ENCODE data around the gene RAI2. TPM values are rescaled to one million over a fixed set of nuclear protein-coding genes. Genes with fewer than 3 reads are reported as not detected.

RAI2 gene
- total RNA-seq, 1 donor from 2014 or later, result not detected

DNA sequence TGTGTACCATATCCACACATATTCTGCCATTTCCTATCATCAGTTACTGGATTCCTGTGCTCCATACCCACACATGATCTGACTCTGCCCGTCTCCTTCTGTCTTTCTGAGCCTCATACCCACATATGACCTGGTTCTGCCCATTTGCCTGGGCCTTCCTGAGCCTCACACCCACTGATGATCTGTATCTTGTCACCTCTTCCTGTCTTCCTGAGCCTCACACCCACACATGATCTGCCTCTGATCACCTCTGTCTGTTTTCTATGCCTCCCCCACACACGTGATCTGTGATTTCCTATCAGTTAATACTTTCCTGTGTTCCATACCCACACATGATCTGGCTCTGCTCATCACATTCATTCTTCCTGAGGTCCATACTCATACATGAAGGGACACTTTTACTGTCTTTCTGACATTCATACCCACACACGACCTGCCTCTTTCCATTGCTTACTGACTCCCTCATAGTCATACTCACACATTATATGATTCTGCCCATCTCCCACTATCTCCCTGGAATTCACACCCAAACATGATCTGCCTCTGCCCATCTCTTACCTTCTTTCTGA is 91.3 kb downstream of the RAI2 start:
- Histone ChIP-seq H3F3A (ENCODE audit: low read depth) (no peaks in the 10 kb centered on the region), H3K27ac (no peak overlapping the region), H2AFZ (replicated peaks) (no peak overlapping the region), H3K4me2 (no peak overlapping the region), H3K36me3 (no peaks in the 10 kb centered on the region), H3K9ac (no peak overlapping the region), H4K20me1 (ENCODE audit: low read depth) (no peaks in the 10 kb centered on the region), H3K9me3 (ENCODE audit: low read depth) (no peaks in the 10 kb centered on the region), H3K4me1 (no peaks in the 10 kb centered on the region), H3K4me3 (no peak overlapping the region), H3K27me3 (peaks cover 41% of the 10 kb centered on the region), H3K79me2 (ENCODE audit: low read depth) (no peaks in the 10 kb centered on the region)
- Mint-ChIP-seq H3K4me1 (no peaks in the 10 kb centered on the region), H3K4me3 (no peak overlapping the region), H3K27me3 (ENCODE audit: insufficient read depth, low read depth) (no peaks in the 10 kb centered on the region), H3K9me3 (no peaks in the 10 kb centered on the region), H3K36me3 (no peaks in the 10 kb centered on the region), H3K27ac (no peak overlapping the region)
- no peak for DNase-seq (ENCODE audit: low spot score)
- no peak for TF ChIP-seq EZH2 (IDR thresholded peaks at IDR 0.05)
- TF ChIP-seq, protein P1, sequence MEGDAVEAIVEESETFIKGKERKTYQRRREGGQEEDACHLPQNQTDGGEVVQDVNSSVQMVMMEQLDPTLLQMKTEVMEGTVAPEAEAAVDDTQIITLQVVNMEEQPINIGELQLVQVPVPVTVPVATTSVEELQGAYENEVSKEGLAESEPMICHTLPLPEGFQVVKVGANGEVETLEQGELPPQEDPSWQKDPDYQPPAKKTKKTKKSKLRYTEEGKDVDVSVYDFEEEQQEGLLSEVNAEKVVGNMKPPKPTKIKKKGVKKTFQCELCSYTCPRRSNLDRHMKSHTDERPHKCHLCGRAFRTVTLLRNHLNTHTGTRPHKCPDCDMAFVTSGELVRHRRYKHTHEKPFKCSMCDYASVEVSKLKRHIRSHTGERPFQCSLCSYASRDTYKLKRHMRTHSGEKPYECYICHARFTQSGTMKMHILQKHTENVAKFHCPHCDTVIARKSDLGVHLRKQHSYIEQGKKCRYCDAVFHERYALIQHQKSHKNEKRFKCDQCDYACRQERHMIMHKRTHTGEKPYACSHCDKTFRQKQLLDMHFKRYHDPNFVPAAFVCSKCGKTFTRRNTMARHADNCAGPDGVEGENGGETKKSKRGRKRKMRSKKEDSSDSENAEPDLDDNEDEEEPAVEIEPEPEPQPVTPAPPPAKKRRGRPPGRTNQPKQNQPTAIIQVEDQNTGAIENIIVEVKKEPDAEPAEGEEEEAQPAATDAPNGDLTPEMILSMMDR (IDR thresholded peaks at IDR 0.05), result no peak
- TF ChIP-seq EZH2phosphoT487 (IDR thresholded peaks at IDR 0.05), result no peak

GRCh38 chrX:17768997-17769396 is 92.1 kb downstream of the RAI2 start:
- H3K36me3 ChIP-seq, result no peaks in the 10 kb centered on the region
- no peak overlapping the region for H3K27ac ChIP-seq
- H3K4me1 ChIP-seq, result no peaks in the 10 kb centered on the region
- no peaks in the 10 kb centered on the region for H3K79me2 ChIP-seq (ENCODE audit: low read depth)
- Mint-ChIP-seq H3K27ac (no peak overlapping the region), H3K36me3 (no peaks in the 10 kb centered on the region), H3K27me3 (ENCODE audit: insufficient read depth, low read depth) (no peaks in the 10 kb centered on the region), H3K9me3 (no peaks in the 10 kb centered on the region), H3K4me3 (no peak overlapping the region), H3K4me1 (no peaks in the 10 kb centered on the region)
- H2AFZ ChIP-seq (replicated peaks), result no peak overlapping the region
- no peak for TF ChIP-seq EZH2phosphoT487 (IDR thresholded peaks at IDR 0.05)
- TF ChIP-seq EZH2 (IDR thresholded peaks at IDR 0.05), result no peak
- TF ChIP-seq, protein P1 (IDR thresholded peaks at IDR 0.05), result no peak
- no peak overlapping the region for H3K9ac ChIP-seq
- H3F3A ChIP-seq (ENCODE audit: low read depth), result no peaks in the 10 kb centered on the region
- no peaks in the 10 kb centered on the region for H3K9me3 ChIP-seq (ENCODE audit: low read depth)
- H4K20me1 ChIP-seq (ENCODE audit: low read depth), result no peaks in the 10 kb centered on the region
- no peak for DNase-seq (ENCODE audit: low spot score)
- peaks cover 39% of the 10 kb centered on the region for H3K27me3 ChIP-seq
- H3K4me3 ChIP-seq, result no peak overlapping the region
- no peak overlapping the region for H3K4me2 ChIP-seq

GRCh38 chrX:17767734-17768133 is 93.4 kb downstream of the RAI2 start:
- Mint-ChIP-seq H3K27ac (no peak overlapping the region), H3K4me3 (no peak overlapping the region), H3K36me3 (no peaks in the 10 kb centered on the region), H3K27me3 (ENCODE audit: insufficient read depth, low read depth) (no peaks in the 10 kb centered on the region), H3K4me1 (no peaks in the 10 kb centered on the region), H3K9me3 (no peaks in the 10 kb centered on the region)
- Histone ChIP-seq H3K4me3 (no peak overlapping the region), H3F3A (ENCODE audit: low read depth) (no peaks in the 10 kb centered on the region), H3K4me1 (no peaks in the 10 kb centered on the region), H3K9ac (no peak overlapping the region), H3K27me3 (peaks cover 27% of the 10 kb centered on the region), H3K4me2 (no peak overlapping the region), H2AFZ (replicated peaks) (no peak overlapping the region), H3K9me3 (ENCODE audit: low read depth) (no peaks in the 10 kb centered on the region), H3K79me2 (ENCODE audit: low read depth) (no peaks in the 10 kb centered on the region), H3K27ac (no peak overlapping the region), H3K36me3 (no peaks in the 10 kb centered on the region), H4K20me1 (ENCODE audit: low read depth) (no peaks in the 10 kb centered on the region)
- TF ChIP-seq EZH2phosphoT487 (IDR thresholded peaks at IDR 0.05) (no peak), EZH2 (IDR thresholded peaks at IDR 0.05) (no peak)
- TF ChIP-seq, protein P1 (IDR thresholded peaks at IDR 0.05), result no peak
- no peak for DNase-seq (ENCODE audit: low spot score)
